ENCODE data around the gene DDX4. TPM values are rescaled to one million over a fixed set of nuclear protein-coding genes. Genes with fewer than 3 reads are reported as not detected.
"Not testable (repeated sequence)": the region's sequence is repeated elsewhere in the genome, so short reads cannot be mapped to it uniquely, and the experiment has no call there.

Gene DDX4
- total RNA-seq (ENCODE audit: unreplicated experiment), result not detected
- long read RNA-seq, result 0 reads

- no peak within 1 kb of the TSS for H3K27ac Mint-ChIP-seq (ENCODE audit: unreplicated experiment)
- no peaks in the 10 kb centered on the region for H3K4me1 Mint-ChIP-seq (ENCODE audit: unreplicated experiment)
- H3K9me3 Mint-ChIP-seq (ENCODE audit: unreplicated experiment), result no peaks in the 10 kb centered on the region
- no peak within 1 kb of the TSS for H3K4me3 Mint-ChIP-seq (ENCODE audit: unreplicated experiment)
- TF ChIP-seq CTCF (IDR thresholded peaks at IDR 0.05; ENCODE audit: unreplicated experiment), result no peak
- H3K36me3 Mint-ChIP-seq (ENCODE audit: low read depth, unreplicated experiment), result no peaks in the 10 kb centered on the region
- no peak for DNase-seq (ENCODE audit: low spot score)
- H3K27me3 Mint-ChIP-seq (ENCODE audit: unreplicated experiment), result peaks cover 2% of the 10 kb centered on the region
These were observed at the start of gene DDX4 for GRCh38 chr5:55737793-55738192. DDX4 (plus strand) TSS chr5:55738061; CDS start chr5:55738964, 903 bp downstream.

- DNase-seq (ENCODE audit: low spot score), result no peak
- no peaks in the 10 kb centered on the region for H3K9me3 Mint-ChIP-seq (ENCODE audit: unreplicated experiment)
- peaks cover 1% of the 10 kb centered on the region for H3K27me3 Mint-ChIP-seq (ENCODE audit: unreplicated experiment)
- no peak overlapping the region for H3K4me3 Mint-ChIP-seq (ENCODE audit: unreplicated experiment)
- peaks cover 2% of the 10 kb centered on the region for H3K4me1 Mint-ChIP-seq (ENCODE audit: unreplicated experiment)
- H3K27ac Mint-ChIP-seq (ENCODE audit: unreplicated experiment), result no peak overlapping the region
- TF ChIP-seq CTCF (IDR thresholded peaks at IDR 0.05; ENCODE audit: unreplicated experiment), result peak; percentile 88
- peaks cover 4% of the 10 kb centered on the region for H3K36me3 Mint-ChIP-seq (ENCODE audit: low read depth, unreplicated experiment)
These were observed 46.4 kb upstream of the DDX4 start for GRCh38 chr5:55691265-55692105.

GRCh38 chr5:55692106-55692417 lies 45.8 kb upstream of the DDX4 start:
- no peak for DNase-seq (ENCODE audit: low spot score)
- Mint-ChIP-seq H3K27ac (ENCODE audit: unreplicated experiment) (no peak overlapping the region), H3K36me3 (ENCODE audit: low read depth, unreplicated experiment) (peaks cover 8% of the 10 kb centered on the region), H3K27me3 (ENCODE audit: unreplicated experiment) (peaks cover 1% of the 10 kb centered on the region), H3K9me3 (ENCODE audit: unreplicated experiment) (no peaks in the 10 kb centered on the region), H3K4me1 (ENCODE audit: unreplicated experiment) (peaks cover 2% of the 10 kb centered on the region), H3K4me3 (ENCODE audit: unreplicated experiment) (no peak overlapping the region)
- peak; percentile 27 for TF ChIP-seq CTCF (IDR thresholded peaks at IDR 0.05; ENCODE audit: unreplicated experiment)

GRCh38 chr5:55692509-55692908 lies 45.4 kb upstream of the DDX4 start:
- Mint-ChIP-seq H3K4me1 (ENCODE audit: unreplicated experiment) (peaks cover 2% of the 10 kb centered on the region), H3K4me3 (ENCODE audit: unreplicated experiment) (no peak overlapping the region), H3K27ac (ENCODE audit: unreplicated experiment) (no peak overlapping the region), H3K27me3 (ENCODE audit: unreplicated experiment) (peaks cover 1% of the 10 kb centered on the region), H3K36me3 (ENCODE audit: low read depth, unreplicated experiment) (peaks cover 12% of the 10 kb centered on the region), H3K9me3 (ENCODE audit: unreplicated experiment) (no peaks in the 10 kb centered on the region)
- no peak for DNase-seq (ENCODE audit: low spot score)
- no peak for TF ChIP-seq CTCF (IDR thresholded peaks at IDR 0.05; ENCODE audit: unreplicated experiment)

GRCh38 chr5:55694152-55694830 lies 43.6 kb upstream of the DDX4 start:
- H3K27ac Mint-ChIP-seq (ENCODE audit: unreplicated experiment), result no peak overlapping the region
- H3K27me3 Mint-ChIP-seq (ENCODE audit: unreplicated experiment), result peaks cover 1% of the 10 kb centered on the region
- DNase-seq (ENCODE audit: low spot score), result no peak
- peaks cover 16% of the 10 kb centered on the region for H3K36me3 Mint-ChIP-seq (ENCODE audit: low read depth, unreplicated experiment)
- H3K9me3 Mint-ChIP-seq (ENCODE audit: unreplicated experiment), result no peaks in the 10 kb centered on the region
- no peak for TF ChIP-seq CTCF (IDR thresholded peaks at IDR 0.05; ENCODE audit: unreplicated experiment)
- H3K4me1 Mint-ChIP-seq (ENCODE audit: unreplicated experiment), result peaks cover 2% of the 10 kb centered on the region
- no peak overlapping the region for H3K4me3 Mint-ChIP-seq (ENCODE audit: unreplicated experiment)

- H3K27me3 Mint-ChIP-seq (ENCODE audit: unreplicated experiment); H3K4me1 Mint-ChIP-seq (ENCODE audit: unreplicated experiment); H3K4me3 Mint-ChIP-seq (ENCODE audit: unreplicated experiment); H3K27ac Mint-ChIP-seq (ENCODE audit: unreplicated experiment); DNase-seq (ENCODE audit: low spot score); H3K9me3 Mint-ChIP-seq (ENCODE audit: unreplicated experiment): not testable (repeated sequence)
- H3K36me3 Mint-ChIP-seq (ENCODE audit: low read depth, unreplicated experiment), result peaks cover 16% of the 10 kb centered on the region
These were observed 41.2 kb upstream of the DDX4 start for GRCh38 chr5:55696704-55697103.
